HT1080 (cell line): ENCODE results near the gene KRTAP10-3. TPM values are rescaled to one million over a fixed set of nuclear protein-coding genes. Genes with fewer than 3 reads are reported as not detected.

Experiments used
- total RNA-seq: library from RNA; depleted of rRNA; stranded (reverse); fragments of >200 nt; shearing (Covaris generic); gene quantifications from 2 replicates; pipeline ENCODE4 v1.2.3, GENCODE V29; 2014; rRNA removed

The KRTAP10-3 gene
- total RNA-seq, 1 experiment from 2014 or later: not detected

Other genes starting within 250 kb of the KRTAP10-3 start
- 4.2 and 4.5 TPM in 2 replicates for gene CFAP410, start 219.4 kb downstream of the KRTAP10-3 start, total RNA-seq
- gene TRPM2, start 205.2 kb downstream of the KRTAP10-3 start, total RNA-seq: 0.40 and 1.4 TPM in 2 replicates
- gene LRRC3, start 103.3 kb downstream of the KRTAP10-3 start, total RNA-seq: 0.07 TPM in 1 of 2 replicates, not detected in the other
- not detected in 2 replicates for gene KRTAP10-1, start 18.6 kb downstream of the KRTAP10-3 start, total RNA-seq
- gene KRTAP10-2, start 7.3 kb downstream of the KRTAP10-3 start, total RNA-seq: not detected in 2 replicates
- gene KRTAP10-4, start 14.9 kb upstream of the KRTAP10-3 start, total RNA-seq: not detected in 2 replicates
- gene KRTAP10-5, start 21.8 kb upstream of the KRTAP10-3 start, total RNA-seq: not detected in 2 replicates
- gene KRTAP10-6, start 33.7 kb upstream of the KRTAP10-3 start, total RNA-seq: not detected in 2 replicates
- gene KRTAP10-7, start 41.8 kb upstream of the KRTAP10-3 start, total RNA-seq: not detected in 2 replicates
- gene KRTAP10-8, start 53.3 kb upstream of the KRTAP10-3 start, total RNA-seq: not detected in 2 replicates
- gene KRTAP10-9, start 68.3 kb upstream of the KRTAP10-3 start, total RNA-seq: not detected in 2 replicates
- not detected in 2 replicates for gene KRTAP10-10, start 78.6 kb upstream of the KRTAP10-3 start, total RNA-seq
- gene KRTAP10-11, start 87.6 kb upstream of the KRTAP10-3 start, total RNA-seq: not detected in 2 replicates
- gene KRTAP12-4, start 95.9 kb upstream of the KRTAP10-3 start, total RNA-seq: not detected in 2 replicates
- gene KRTAP12-3, start 99.1 kb upstream of the KRTAP10-3 start, total RNA-seq: not detected in 2 replicates
- gene KRTAP12-2, start 108.1 kb upstream of the KRTAP10-3 start, total RNA-seq: not detected in 2 replicates
- gene KRTAP12-1, start 123.4 kb upstream of the KRTAP10-3 start, total RNA-seq: not detected in 2 replicates
- not detected in 2 replicates for gene KRTAP10-12, start 138.4 kb upstream of the KRTAP10-3 start, total RNA-seq
- gene TSPEAR, start 152.8 kb upstream of the KRTAP10-3 start, total RNA-seq: not detected in 2 replicates
- 73.1 and 77.6 TPM in 2 replicates for gene UBE2G2, start 243.0 kb upstream of the KRTAP10-3 start, total RNA-seq